KG1 (cell line): ENCODE measurements around the gene MAPRE2.

Source experiments
- DNase-seq: peaks from one replicate; lab custom pipeline; 2025; lab: John Stamatoyannopoulos, UW

The MAPRE2 gene

DNA sequence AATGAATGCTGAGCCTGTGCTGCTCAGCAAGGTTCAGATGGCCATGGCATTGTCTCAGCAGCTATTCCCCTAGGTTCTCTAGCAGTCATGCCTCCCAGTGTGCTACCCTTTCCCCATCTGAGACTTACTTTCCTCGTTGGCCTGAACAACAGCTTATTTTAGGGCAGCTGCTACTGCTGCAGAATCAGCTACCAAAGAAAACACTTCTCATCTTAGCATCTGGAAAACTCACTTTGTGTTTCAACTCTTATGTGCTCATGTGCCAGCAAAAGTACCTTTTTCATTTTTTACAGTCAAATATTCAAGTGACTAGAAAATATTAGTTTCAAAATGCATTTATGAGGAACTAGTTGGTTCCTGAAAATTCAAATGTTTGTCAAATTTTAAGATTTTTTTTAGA, 139.2 kb downstream of the MAPRE2 start:
- no peak for DNase-seq

DNA sequence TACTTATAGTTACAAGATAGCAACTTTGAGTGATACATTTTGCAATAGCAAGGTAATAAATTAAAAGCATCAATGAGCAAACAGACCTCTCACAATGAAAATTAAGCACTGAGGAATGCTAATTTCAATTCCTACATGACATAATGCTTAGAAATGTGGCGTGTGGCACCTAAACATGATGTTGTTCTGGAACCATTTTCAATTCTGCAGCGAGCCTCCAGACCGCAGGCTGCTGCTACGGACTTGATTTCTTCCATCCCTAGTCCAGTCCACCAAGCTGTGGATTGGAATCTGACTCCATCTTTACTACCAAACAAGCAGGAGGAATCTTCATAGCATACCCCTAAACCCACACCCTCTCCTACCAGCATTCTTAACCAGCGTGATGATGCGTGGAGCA, 140.9 kb downstream of the MAPRE2 start:
- no peak for DNase-seq

DNA sequence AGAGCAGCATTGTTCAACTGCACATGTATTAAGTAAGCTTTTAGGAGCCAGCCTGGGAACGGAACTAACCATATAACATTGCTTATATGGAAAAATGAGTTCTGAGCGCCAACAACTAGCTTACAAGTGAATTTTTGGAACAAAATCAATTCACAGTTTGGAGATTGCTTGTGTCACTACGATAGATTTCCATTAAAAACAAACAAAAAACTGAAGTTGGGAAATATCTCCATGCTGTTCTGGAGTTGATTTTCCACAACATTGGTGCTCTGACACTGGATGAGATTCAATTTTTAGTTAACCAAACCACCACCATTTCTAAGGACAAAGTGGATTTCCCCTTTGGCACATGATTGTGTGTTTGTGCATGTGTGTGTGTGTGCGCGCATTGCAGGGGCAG, 142.7 kb downstream of the MAPRE2 start:
- DNase-seq, result no peak

DNA sequence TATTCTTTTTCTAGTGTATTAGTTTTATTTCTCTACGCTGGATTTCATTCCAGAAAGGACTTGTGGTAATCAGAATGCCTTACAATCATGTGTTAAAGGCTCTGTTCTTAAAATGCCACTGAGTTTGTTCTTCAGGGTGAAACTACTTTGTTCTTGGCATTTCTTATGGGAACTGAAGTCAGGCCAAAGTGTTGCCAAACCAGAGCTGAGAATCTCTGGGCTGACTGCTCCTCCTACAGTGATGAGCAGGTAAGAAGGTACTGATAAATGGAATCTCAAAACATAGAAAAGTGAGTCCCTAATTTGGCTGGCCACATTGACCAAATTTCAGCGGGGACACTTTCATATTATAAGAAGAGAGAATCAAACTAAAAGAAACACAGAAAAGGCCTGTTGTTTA, 144.6 kb downstream of the MAPRE2 start:
- DNase-seq, result no peak

DNA sequence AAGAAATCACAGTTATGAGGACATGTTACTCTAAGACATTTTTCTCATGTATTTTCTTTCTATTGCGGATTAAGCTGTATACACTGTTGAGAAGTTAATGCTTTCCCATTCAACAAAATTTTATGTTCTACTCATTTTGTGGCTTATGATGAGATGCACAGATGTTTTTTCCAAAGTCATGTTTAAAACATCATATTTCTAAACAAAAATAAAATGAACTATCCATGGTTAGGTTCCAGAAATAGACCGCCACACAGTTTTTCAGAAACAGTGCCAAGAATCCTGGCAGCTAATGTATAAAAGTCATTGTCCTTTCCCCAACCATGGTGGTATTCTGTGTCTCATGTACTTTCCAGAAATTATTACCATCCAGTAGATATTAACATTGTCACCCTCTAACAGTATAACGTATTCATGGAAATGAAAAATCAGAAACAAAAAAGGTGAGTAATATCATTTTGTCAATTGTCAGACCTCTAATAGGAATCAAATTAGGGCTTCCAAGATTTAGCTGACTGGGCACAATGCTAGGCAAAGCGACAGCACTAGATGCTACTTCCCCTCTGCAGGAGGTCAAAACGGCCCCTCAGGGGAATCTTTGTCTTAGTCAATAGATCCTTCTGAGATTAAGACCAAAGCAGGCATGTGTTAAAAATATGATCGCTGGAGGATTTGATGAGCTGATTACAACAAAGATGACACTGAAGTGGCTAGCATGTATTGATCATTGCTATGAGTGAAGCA, 145.2 kb downstream of the MAPRE2 start:
- no peak for DNase-seq

DNA sequence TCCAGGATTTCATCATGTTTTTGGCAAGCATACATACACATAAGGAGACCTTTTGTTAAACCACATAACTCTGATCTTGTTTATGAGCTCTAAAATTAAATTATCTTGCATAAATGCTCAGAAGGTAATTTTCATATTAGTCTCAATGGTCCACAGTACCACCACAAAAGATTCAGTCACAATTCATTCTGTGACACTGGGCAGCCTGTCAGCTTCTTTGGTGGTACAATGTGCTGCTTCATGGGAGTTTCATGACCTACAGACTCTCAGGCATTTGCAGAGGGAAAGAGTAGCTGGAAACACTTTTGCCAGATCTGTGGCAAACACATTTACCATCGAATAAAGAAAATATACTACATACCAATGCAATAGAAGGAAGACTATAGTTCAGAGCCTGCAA, 148.3 kb downstream of the MAPRE2 start:
- no peak for DNase-seq

DNA sequence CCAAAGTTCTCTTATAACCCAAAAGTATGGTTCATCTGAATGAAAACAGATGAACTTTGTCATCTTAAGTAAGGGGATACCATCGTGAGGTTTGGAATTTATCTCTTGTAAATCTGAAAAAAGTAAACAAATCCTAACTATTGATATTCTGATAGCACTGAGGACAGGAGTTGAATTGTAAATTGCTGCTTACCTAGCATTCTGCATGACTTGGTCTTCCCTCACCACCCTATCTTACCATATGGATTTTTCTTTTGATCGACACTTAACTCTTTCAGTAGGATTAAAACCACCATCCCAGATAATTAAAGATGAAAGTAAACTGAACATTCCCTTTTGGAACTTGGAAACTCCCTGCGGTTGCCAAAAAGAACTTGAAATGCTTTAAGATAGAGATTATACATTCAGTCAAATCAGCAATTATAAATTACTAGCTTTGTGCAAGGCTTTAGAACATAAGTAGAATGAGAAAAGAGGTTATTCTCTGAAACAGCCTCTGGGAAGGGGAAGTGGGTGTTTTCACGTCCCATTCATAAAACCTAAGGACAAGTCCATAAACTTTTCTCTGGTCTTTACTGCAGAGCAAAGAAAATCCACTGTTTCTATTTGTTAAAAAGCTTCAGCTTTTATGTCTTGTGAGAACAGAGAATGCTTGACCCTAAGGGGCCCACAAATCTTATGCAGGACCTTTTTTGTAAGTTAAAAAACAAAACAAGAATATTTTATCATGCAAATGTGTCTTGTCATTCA, 149.9 kb downstream of the MAPRE2 start:
- no peak for DNase-seq

DNA sequence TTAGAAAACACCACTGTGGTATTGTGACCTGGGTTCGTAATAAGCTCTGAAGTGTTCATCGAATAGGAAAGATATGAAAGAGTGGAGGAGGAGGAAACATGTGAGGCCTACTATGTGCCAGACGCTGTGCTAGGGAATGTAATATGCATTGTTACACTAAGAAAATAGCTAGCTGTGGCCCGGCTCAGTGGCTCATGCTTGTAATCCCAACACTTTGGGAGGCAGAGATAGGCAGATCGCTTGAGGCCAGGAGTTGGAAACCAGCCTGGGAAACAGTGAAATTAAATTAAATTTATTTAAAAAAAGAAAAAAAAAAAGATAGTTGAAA, 150.4 kb downstream of the MAPRE2 start:
- DNase-seq, result no peak

DNA sequence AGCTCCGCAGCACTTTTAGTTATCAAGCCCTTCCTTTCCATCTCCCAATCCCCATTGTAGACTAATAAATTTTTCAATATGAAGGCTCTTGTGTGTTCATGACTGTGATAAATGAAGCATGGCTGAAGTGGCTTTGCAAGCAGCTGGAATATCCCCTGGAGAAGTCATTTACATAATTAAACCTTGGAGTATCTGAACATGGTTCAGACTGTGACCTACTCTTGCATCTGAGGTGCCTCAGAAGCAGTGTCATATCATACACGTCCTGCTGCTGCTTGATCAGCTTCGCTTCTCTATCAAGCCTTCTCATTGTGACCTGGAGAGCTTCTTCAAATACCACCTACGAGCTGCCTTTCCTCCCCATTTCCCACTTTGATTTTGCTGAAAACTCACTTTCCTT, 151.2 kb downstream of the MAPRE2 start:
- DNase-seq, result no peak
